SIG-M5 (cell line): ENCODE results near the gene SLC6A7.
"Not testable (repeated sequence)": the region's sequence is repeated elsewhere in the genome, so short reads cannot be mapped to it uniquely, and the experiment has no call there.

ENCODE experiments used
- DNase-seq: peaks from one replicate; lab custom pipeline; 2025; lab: John Stamatoyannopoulos, UW

Gene SLC6A7

DNA sequence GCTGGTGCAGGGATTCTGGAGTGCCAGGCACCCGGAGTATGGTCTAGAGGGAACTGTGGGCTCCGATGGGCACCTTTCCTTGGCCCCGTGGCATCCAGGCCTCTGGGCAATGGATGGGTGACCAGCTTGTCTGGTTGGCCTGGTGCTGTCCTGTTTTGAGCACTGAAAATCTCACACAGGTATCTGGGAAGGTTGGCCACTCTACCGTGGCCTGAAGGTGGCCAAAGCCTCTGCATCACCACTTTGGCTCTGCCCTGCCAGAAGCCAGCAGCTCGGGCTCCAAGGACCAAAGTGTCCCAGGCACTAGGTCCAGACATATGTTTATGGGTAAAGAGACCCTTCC lies 28.8 kb downstream of the SLC6A7 start:
- no peak for DNase-seq

DNA sequence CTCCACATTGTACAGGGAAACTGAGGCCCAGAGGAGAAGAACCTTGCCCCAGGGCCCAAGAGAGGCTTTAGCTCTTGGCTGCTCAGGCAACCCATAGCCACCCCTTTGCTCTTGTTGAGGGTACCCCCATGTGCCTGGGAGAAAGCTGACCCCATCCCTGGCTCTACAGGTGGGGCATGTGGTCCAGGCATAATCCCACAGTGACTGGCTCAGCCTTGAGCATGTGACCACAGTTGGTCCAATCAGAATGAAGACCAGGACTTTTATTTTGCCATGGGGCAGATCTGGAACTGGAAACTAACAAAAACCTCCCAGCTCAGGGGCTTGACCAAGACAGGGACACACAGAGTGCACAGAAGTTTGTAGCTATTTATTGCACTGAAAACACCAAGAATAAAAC lies 29.3 kb downstream of the SLC6A7 start:
- DNase-seq, result no peak

DNA sequence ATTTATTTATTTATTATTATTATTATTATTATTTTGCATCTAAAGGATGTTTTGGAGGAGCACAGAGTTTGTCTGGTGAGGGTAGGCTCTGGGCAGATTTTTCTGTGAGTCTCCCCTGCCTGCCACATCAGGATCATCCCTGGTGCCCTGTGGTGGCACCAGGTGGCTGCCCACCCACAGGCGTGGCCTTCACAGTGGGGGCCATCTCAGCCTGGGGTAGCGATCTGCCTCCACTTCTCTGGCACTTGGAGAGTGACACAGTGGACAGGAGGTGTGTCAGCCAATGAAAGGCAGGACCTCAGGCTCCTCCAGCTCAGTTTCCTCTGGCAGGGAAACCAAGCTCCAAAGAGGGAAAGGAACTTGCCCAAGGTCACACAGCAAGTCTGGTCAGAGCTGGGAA lies 30.0 kb downstream of the SLC6A7 start:
- DNase-seq, result no peak

DNA sequence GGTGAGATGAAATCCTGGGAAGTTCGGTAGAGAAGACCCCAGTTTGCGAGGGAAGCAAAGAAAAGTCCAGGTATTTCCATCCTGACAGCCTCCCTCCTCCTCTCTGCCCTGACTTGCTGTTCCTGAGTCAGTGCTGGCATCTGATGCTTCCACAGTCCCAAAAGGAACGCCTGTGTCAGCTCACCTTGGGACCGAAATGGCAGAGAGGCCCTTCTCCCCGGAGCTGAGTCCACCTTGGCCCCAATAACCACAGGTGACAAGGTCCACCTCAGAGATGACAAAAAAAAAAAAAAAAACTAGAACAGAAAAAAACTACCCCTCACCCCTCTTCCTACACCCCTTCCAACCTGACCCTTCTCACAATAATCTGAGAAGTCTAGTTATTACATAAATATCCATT lies 31.6 kb downstream of the SLC6A7 start:
- DNase-seq, result no peak

DNA sequence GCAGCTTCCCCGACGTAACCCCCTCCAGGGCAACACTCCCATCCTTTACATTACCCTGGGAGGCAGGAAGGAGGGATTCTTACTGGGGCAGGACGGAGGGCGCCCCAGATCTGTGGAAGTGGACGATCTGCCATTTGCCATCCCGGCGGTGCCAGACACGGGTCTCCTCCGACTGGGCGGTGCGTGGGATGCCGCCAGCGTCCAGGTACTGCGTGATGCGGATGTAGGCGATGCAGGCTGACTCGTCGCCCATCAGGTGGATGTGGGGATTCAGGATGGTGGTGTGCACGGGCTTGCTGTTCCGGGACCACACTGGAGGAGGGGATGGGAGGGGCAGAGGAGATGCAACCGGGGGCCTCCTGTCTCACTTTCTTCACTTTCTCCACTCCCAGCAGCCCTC lies 33.0 kb downstream of the SLC6A7 start:
- DNase-seq, result no peak

DNA sequence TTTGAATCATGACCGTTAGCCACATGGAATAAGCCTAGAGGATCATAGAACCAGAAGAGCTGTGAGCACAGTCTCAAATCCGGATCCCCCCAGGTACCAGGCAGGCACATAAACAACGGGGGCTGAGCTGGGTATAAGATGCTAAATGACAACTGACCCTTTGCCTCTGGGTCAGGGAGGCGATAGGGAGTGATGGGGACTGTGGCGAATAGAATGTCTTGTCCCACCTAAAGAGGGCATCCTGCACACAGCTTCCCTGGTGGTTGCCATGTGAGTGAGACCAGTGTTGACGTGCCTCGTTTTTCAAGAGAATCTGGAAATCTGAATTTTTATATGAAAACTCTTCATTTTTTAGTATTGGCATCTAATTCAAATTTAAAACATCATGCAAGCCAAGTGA lies 33.6 kb downstream of the SLC6A7 start:
- DNase-seq, result no peak

DNA sequence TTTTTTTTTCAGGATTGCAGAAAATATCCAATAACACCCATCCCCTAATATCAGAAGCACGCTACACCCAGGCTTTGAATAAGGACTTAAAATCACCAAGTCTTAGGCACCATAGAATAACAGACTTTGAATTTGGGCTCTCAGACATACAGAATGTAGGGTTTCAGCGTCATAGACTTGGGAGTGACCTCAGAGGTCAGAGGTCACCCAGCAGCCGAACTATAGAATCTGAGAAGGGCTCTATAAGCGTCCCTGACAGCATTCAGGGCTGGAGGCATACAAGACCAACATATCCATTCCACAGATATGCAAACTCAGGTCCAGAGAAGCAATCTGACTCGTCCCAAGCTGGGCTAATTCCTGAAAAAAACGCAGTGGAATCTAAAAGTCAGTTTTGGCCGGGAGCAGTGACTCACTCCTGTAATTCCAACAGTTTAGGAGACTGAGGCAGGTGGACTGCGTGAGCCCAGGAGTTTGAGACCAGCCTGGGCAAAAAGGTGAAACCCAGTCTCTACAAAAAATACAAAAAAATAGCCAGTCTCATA lies 34.7 kb downstream of the SLC6A7 start:
- no peak for DNase-seq

DNA sequence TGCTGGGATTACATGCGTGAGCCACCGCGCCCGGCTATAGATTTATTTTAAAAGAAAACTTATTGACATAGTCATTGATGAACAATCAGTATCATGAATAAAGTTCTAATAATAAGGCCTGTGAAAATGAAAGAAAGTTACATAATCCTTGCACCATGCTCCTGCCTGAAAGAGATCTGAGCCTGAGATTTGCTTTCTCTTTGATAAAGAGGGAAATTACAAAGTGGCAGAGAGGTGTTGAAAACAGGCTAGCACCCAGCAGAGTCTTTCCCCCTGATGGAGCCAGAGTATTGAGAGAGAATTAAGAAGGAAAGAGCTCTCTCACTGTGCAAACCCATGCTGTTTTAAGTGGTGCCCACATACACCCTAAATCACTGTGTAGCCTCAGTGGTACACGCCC lies 37.2 kb downstream of the SLC6A7 start:
- DNase-seq, result no peak

DNA sequence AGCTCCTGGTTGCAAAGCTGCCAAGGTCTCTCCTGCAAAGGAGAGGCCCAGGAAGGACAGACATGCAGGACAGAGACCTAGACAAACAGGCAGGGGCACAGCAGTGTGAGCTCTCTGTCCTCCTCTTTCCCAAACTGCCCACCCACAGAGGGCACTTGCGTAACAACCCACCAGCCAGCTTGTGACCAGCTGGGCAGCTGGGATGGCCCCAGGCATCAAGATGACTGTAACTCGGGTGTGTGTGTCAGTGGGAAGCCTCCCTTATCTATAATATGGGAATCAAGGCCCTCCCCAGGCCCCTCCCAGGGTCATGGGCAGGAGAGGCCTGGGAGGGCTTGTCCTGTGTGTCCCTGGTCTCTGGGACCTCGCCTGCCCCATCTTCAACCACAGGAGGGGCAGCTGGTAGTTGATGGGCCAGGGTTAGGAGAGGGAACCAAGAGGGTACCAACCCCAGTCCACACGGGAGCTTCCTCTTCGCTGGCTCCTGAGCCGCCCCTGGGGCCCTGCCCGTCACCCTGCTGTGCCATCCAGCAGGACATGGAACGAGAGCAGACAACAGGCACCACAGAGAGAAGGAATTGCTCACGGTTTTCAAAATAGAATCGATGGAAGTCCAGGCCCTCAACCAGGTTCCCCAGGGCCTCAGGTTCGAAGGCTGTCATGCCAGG lies 37.9 kb downstream of the SLC6A7 start:
- DNase-seq, result no peak

DNA sequence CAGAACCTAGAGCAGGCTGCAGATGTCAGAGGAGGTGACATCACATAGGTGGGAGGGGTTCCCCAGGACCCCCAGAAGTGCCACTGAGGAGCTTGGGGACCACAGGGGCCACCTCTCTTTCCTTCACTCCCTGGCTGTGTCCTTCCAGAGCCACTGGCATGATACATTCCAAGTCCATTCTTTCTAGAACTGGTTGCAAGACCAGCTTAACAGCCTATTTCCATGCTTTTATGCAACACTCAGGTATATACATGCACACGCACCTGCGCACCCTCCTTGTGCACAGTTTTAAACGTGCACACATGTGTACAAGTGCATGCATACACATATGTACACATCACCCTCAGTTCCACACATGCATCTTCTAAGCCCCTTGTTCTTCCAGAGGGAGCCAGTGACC lies 39.7 kb downstream of the SLC6A7 start:
- DNase-seq, result no peak

DNA sequence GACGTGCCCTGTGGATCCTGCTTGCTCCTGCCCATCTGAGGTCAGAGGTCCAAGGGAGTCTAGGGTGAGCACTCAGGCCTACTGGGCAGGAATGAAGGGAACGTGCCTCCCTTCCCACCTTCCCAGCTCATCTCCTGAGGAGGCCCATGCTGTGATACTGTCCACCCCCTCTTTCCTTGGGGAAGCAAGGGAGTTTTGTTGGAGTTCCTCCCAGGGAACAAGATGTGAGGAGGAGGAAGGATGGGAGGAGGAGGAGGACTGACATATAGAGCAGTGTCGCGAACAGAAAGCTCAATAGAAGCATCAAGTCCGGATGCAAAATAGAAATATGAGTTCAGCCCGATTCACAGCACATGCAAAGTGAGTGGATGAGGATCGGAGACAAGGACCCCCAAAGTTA lies 41.0 kb downstream of the SLC6A7 start:
- DNase-seq, result no peak

DNA sequence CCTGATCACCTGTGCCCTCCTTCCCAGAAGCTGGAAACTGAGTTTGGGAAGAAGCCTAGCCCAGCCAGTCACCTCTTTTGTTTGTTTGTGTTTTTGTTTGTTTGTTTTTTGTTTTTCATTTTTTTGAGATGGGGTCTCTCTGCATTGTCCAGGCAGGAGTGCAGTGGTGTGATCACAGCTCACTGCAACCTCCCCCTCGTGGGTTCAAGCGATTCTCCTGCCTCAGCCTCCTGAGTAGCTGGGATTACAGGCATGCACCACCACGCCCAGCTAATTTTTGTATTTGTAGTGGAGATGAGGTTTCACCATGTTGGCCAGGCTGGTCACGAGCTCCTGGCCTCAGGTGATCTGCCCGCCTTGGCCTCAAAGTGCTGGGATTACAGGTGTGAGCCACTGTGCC lies 43.8 kb downstream of the SLC6A7 start:
- DNase-seq, result not testable (repeated sequence)

DNA sequence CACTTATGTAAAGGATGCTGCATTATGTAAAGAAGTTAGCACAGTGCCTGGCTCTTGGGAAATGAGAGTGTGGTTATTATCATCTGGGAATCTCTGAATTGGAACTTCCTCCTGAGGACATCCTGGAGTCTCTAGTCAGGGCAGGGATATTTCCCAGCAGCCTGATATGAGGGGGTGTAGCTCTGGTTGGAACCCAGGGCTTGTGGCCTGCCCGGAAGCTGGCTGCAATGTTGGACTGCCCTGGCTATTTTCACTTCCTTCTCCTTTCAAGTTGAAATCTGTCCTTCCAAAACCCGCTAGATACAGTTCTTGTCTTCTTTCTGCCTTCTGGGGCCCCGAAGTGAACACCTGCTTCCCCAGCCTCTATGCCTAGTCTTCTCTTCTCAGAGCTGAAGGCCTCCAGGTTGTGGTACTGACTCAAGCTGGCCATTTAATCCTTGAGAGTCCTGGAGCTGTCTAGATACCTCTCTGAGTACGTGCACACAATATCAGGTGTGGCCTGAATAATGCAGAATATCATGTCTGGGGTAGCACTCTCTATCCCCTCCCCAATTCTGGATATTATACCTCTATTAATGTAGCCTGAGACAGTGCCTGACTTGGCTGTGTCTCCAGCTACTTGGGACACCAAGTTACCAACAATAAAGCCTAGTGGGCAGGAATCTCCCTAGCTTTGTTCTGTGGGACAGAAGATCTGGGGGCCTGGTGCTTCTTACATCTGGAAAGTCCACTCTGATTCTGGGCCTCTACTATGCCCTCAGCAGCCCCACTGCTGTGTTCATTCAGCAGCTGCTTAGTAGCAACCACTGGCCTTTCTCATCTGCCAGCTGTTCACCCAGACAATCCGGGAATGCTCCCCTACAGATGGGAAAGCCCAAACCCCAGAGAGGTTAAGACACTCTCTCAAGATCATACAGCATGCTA lies 45.0 kb downstream of the SLC6A7 start:
- no peak for DNase-seq

DNA sequence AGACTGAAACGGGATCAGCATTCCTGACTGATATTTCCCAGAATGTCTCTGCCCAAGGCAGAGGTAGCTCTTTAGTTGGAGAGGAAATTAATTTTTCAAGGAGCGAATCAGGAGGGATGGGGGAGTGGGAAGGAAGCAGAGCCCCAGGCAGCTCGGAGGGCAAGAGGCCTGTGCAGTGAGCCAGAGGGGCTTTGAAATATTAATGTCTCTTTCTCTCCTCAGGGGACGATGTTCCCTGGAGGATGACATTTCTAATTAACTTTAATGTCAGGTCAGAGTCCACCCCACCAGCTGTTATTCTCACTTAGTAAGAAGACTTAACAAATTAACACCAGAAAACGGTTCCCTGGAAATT lies 45.6 kb downstream of the SLC6A7 start:
- DNase-seq, result no peak

DNA sequence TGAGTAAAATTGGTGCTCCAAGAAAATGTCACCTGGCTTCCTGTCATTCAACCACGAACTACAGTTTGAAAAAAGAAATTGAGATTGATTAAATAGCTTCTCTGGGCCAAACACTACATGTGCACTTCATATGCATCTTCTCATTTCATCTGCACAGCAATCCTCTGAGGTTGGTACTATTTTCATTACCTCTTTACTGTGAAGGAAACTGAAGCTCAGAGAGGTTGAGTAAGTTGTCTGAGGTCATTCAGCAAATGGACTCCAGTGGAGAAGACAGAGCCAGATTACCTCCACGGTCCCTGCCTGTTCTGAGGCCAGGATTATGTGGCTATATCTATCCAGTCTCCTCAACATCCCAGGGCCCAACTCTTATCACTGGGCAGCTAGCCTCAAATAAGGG lies 46.5 kb downstream of the SLC6A7 start:
- DNase-seq, result no peak

DNA sequence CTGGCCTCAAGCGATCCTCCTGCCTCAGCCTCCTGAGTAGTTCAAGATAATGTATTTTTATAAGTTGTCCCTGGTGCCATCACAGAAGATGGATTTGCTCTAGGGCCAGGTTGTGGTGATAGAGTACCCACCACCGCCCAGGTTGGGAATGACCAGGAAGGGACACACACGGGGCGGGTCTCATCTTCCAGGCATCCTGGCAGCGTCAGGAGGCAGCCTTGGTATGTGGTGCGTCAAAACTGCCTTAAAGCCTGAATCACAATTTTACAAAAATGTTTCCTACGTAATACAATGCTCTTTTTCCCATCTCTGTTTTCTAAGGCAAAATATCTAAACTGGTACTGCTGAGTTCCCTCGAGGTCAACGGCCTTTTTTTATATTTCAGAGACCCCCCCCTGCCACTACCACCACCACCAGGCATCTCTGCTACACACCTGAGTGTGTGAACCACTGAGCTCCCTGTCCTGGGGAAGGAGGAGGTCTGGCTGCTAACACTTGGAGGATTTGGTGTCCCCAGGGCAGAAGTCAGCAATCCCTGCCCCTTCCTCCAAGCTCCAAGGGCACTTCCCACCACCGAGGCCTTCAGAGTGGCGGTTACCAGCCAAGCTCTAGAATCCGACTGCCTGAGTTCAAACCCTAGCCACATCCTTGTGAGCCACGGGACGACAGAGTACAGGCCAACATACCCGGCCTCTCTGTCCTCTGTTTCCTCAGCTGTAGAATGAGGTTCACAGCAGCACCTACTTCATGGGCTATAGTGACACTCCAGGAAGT lies 47.3 kb downstream of the SLC6A7 start:
- no peak for DNase-seq

DNA sequence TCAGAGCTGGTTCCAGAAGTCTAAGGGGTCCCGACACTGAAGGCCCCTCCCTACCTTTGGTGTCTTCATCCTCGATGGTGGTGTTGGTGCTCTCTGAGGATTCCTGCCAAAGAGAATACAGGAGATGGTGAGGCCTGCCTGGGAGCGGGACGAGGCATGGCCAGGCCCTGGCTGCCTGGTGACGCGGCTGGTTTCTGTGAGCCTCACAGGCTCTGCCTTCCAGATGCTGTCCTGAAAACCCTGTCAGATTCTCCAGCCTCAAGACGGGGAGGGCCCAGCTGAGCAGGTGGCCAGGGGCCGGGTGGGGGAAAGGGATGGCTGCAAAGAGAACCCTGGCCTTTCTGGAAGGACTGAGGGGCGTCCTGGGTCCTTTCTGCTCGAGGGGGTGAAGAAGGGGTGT lies 48.8 kb downstream of the SLC6A7 start:
- no peak for DNase-seq

DNA sequence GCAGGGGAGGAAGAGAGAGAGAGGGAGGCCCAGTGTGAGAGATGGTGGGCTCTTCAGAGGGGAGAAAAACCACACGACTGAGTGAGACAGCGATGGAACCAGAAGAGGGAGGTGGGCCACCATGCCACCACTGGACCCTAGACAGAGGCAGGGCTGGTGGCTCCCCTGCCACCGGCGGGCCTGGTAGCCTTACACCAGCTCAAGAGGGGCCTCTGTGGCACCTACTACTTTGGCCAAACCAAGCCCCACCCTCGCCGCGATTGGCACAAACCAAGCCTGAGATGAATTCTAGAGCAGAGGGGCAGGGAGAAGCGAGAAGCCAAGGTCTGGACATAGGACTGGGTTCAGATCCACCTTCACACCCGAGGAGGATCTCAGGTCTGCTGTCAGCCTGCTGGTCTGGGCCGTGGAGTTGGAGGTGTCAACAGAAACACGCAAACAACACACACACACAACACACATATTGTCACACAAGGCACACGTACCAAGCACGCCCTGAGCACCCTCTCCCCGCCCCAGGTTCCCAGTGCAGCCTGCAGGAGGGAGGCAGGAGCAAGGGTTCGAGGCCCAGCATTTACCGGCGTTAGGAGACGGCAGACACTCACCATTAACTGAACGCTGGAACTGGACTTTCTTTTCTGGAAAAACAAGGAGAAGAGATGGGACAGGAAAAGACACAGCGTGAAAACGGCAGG lies 49.4 kb downstream of the SLC6A7 start:
- no peak for DNase-seq

DNA sequence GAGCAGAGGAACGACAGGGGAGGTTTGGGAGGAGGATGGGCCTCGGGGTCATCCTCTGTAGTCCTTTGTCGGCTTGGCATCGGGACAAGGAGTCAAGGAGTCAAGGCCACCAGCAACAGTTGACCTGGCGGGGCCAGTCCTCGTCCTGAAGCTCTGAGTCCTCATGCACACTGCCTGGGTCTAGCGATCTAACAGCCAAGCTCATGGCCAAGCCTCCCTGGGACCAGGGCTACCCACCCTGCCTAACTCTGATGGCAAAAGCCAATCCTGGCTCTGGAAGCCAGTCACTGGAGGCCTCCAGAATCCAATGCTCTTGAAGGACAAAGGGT lies 49.9 kb downstream of the SLC6A7 start:
- no peak for DNase-seq

DNA sequence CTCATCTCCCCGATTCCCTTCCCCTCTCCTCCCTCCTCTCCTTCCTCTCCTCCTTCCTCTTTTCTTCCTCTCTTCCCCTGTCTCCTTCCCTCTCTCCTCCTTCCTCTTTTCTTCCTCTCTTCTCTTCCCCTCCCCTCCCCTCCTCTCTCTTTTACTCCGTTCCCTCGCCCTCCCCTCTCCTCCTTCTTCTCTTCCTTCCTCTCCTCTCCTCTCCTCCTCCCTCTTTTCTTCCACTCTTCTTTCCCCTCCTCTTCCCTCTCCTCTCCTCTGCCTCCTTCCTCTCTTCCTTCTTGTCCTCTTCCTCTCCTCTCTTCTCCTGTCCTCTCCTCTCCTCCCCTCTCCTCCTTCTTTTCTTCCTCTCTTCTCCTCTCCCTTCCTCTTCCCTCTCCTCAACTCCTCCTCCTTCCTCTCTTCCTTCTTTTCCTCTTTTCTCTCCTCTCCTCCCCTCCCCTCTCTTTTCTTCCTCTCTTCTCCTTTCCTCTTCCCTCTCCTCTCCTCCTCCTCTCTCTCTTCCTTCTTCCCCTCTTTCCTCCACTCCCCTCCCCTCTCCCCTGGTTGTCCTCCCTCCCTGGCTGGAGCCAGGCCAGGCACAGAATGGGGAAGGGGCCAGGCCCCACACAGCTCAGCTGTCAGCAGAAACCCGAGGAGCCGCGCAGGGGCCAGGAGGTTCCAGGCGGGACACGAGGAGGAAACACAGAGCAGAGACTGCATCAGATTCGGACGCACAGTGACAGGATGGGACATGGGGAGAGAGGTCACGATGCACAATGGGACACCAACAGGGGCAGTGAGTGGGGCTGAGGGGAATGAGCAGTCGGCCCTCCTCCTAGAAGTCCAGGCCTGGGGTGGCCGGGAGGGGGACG lies 51.7 kb downstream of the SLC6A7 start:
- DNase-seq, result no peak

DNA sequence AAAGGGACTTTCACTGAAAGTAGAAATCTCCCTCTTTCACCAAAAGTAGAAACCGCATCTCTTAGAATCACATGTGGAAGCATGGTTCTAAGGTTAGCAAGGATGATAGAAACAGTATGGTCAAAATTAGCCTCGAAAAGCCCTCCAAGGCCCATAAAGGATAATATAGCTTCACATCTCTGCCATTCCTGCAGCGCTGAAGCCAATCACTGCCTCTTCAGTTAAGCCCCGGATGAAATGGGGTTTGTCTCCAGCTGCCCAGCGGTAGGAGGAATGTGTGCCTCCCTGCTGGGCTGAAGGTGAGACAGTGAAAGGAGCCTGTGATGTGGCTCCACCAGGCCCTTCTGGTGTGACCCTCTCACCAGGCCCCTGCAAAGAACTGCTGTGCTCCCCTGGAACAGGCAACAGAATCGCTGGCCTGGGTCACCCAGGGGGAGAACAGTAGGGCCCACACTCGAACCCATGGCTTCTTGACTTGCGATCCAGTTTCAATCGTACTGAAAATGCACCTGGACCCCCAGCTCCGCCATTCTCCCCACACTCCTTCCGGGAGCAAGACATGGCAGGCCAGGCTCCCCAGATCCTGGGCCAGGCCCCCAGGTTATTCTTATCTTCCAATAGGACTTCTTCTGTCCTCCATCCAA lies 52.5 kb downstream of the SLC6A7 start:
- no peak for DNase-seq
